ENCODE measurements around the gene RAPGEF4. TPM values are rescaled to one million over a fixed set of nuclear protein-coding genes. Genes with fewer than 3 reads are reported as not detected.

RAPGEF4 gene
- total RNA-seq, 2 experiments from 2014 or later = 0.85 to 1.3 TPM

- ChIA-PET POLR2A (no interaction called here), CTCF (interaction anchor here (2.6 kb wide), 1 partner anchor 39 kb away, joined by 7 read pairs; no protein-coding TSS in a partner anchor)
- H3K9me3 Mint-ChIP-seq = no peaks in the 10 kb centered on the region
- peaks cover 33% of the 10 kb centered on the region for H3K27me3 Mint-ChIP-seq
- no peak overlapping the region for H3K27ac Mint-ChIP-seq
- TF ChIP-seq CTCF (IDR thresholded peaks at IDR 0.05) = no peak
- ATAC-seq (no peak), DNase-seq (no peak)
- H3K36me3 Mint-ChIP-seq (ENCODE audit: low read depth) = no peaks in the 10 kb centered on the region
- H3K4me1 Mint-ChIP-seq (ENCODE audit: low read depth) = no peaks in the 10 kb centered on the region
- H3K4me3 Mint-ChIP-seq = no peak overlapping the region
- intact Hi-C loops (cut with micrococcal nuclease) = no loop called here
Measured at GRCh38 chr2:173066887-173067676, 331.4 kb downstream of the RAPGEF4 start.

GRCh38 chr2:173075056-173075780 lies 339.6 kb downstream of the RAPGEF4 start:
- ChIA-PET CTCF (interaction anchor here (1.4 kb wide), 1 partner anchor 144 kb away, joined by 4 read pairs; no protein-coding TSS in a partner anchor), POLR2A (no interaction called here)
- no peaks in the 10 kb centered on the region for H3K36me3 Mint-ChIP-seq (ENCODE audit: low read depth)
- ATAC-seq = no peak
- peak overlapping the region; percentile 69 for H3K27ac Mint-ChIP-seq
- peak overlapping the region; percentile 71 for H3K4me3 Mint-ChIP-seq
- no peak for DNase-seq
- peaks cover 39% of the 10 kb centered on the region for H3K27me3 Mint-ChIP-seq
- H3K4me1 Mint-ChIP-seq (ENCODE audit: low read depth) = peaks cover 14% of the 10 kb centered on the region
- no peaks in the 10 kb centered on the region for H3K9me3 Mint-ChIP-seq
- intact Hi-C loops (cut with micrococcal nuclease) = no loop called here
- peak; percentile 8 for TF ChIP-seq CTCF (IDR thresholded peaks at IDR 0.05)

- peaks cover 14% of the 10 kb centered on the region for H3K4me1 Mint-ChIP-seq (ENCODE audit: low read depth)
- TF ChIP-seq CTCF (IDR thresholded peaks at IDR 0.05) = no peak
- intact Hi-C loops (cut with micrococcal nuclease) = no loop called here
- peaks cover 42% of the 10 kb centered on the region for H3K27me3 Mint-ChIP-seq
- no peaks in the 10 kb centered on the region for H3K36me3 Mint-ChIP-seq (ENCODE audit: low read depth)
- ChIA-PET CTCF (interaction anchor here (3.1 kb wide), 1 partner anchor 134 kb away, joined by 19 read pairs; no protein-coding TSS in a partner anchor), POLR2A (no interaction called here)
- no peaks in the 10 kb centered on the region for H3K9me3 Mint-ChIP-seq
- H3K4me3 Mint-ChIP-seq = peak within 1 kb of the TSS; percentile 77
- DNase-seq (peak; percentile 65), ATAC-seq (peak; percentile 80)
- H3K27ac Mint-ChIP-seq = peak within 1 kb of the TSS; percentile 72
Measured at GRCh38 chr2:173075781-173076580, 340.3 kb downstream of the RAPGEF4 start, which contains the start of gene MAP3K20. Gene MAP3K20, plus strand, starts transcription at chr2:173075846. Its CDS starts 15,186 bp downstream, at chr2:173091032.

GRCh38 chr2:173076581-173077345 lies 341.1 kb downstream of the RAPGEF4 start:
- no peak for TF ChIP-seq CTCF (IDR thresholded peaks at IDR 0.05)
- Mint-ChIP-seq H3K27ac (peak overlapping the region; percentile 72), H3K27me3 (peaks cover 43% of the 10 kb centered on the region), H3K4me3 (peak overlapping the region; percentile 77), H3K9me3 (no peaks in the 10 kb centered on the region), H3K36me3 (ENCODE audit: low read depth) (no peaks in the 10 kb centered on the region), H3K4me1 (ENCODE audit: low read depth) (peaks cover 14% of the 10 kb centered on the region)
- ATAC-seq = peak; percentile 45
- ChIA-PET POLR2A (no interaction called here), CTCF (interaction anchor here (0.7 to 3.1 kb wide), 2 partner anchors 49 to 134 kb away, joined by 4 to 19 read pairs; no protein-coding TSS in a partner anchor)
- DNase-seq = peak; percentile 43
- intact Hi-C loops (cut with micrococcal nuclease) = no loop called here

Measured in activated CD8-positive, alpha-beta T cell treated with anti-CD3 and anti-CD28 coated beads for 36 hours (primary cell).